OCI-LY3 (cell line): ENCODE data around the gene ELF3.

Experiments
- H2AFZ ChIP-seq: fragments of 200-600, 300-600 bp; shearing (Covaris generic); 2 replicates; pipeline ENCODE4 v1.6.0; 2014; ENCODE audit warnings: antibody characterized with exemption, low read depth, low read length
- H3K27ac ChIP-seq: fragments of 200-600, 300-600 bp; sonication (generic); 2 replicates; pipeline ENCODE4 v1.5.1; 2014; ENCODE audit warnings: mild to moderate bottlenecking, low read length, moderate library complexity, mixed read lengths
- H3K27me3 ChIP-seq: fragments of 200-600, 300-600 bp; sonication (generic); 2 replicates; pipeline ENCODE4 v1.6.1; 2014; ENCODE audit warnings: low read depth, low read length, mixed read lengths
- H3K36me3 ChIP-seq: fragments of 200-600, 300-600 bp; sonication (generic); replicated peaks from 2 replicates; pipeline ENCODE3; 2014; ENCODE audit warnings: low read depth, low read length, mixed read lengths
- H3K4me1 ChIP-seq: fragments of 300-600, 200-600 bp; sonication (generic); 2 replicates; pipeline ENCODE4 v1.6.1; 2014; ENCODE audit warnings: low read length, mixed read lengths
- H3K4me2 ChIP-seq: fragments of 200-600, 300-600 bp; sonication (generic); 2 replicates; pipeline ENCODE4 v1.6.1; 2014; ENCODE audit warnings: low read length, mixed read lengths
- H3K4me3 ChIP-seq: fragments of 300-600, 200-600 bp; sonication (generic); 2 replicates; pipeline ENCODE4 v1.5.1; 2014; ENCODE audit warnings: antibody characterized with exemption, mild to moderate bottlenecking, low read length, moderate library complexity
- H3K79me2 ChIP-seq: fragments of 300-600, 200-600 bp; shearing (Covaris generic); 2 replicates; pipeline ENCODE4 v1.6.1; 2014; ENCODE audit warnings: mild to moderate bottlenecking, low read length, mixed read lengths
- H3K9ac ChIP-seq: fragments of 300-600, 200-600 bp; shearing (Covaris generic); 2 replicates; pipeline ENCODE4 v1.6.0; 2014; ENCODE audit warnings: mild to moderate bottlenecking, low read length, moderate library complexity
- H3K9me3 ChIP-seq: fragments of 200-600, 300-600 bp; shearing (Covaris generic); 2 replicates; pipeline ENCODE4 v1.6.1; 2014; ENCODE audit warnings: low read length, mixed read lengths; ENCODE audit not compliant: insufficient read depth
- H4K20me1 ChIP-seq: fragments of 200-600, 300-600 bp; sonication (generic); 2 replicates; pipeline ENCODE4 v1.6.1; 2016; ENCODE audit warnings: low read length, mixed read lengths; ENCODE audit not compliant: insufficient read depth
- EZH2phosphoT487 ChIP-seq: fragments of 200-600 bp; shearing (Covaris generic); IDR thresholded peaks from 2 replicates; pipeline ENCODE4 v1.6.1; 2018; ENCODE audit warnings: antibody characterized with exemption, mixed run types, low read depth
- TF ChIP-seq, protein P1 (sequence below): fragments of 200-600, 300-600 bp; sonication (generic); IDR thresholded peaks from 2 replicates; pipeline ENCODE4 v1.5.1; 2014; ENCODE audit warnings: antibody characterized with exemption, low read length, low read depth

The ELF3 gene

GRCh38 chr1:202036595-202037387, 26.4 kb downstream of the ELF3 start:
- Histone ChIP-seq H3K4me3 (no peak overlapping the region), H3K4me1 (peaks cover 15% of the 10 kb centered on the region), H3K79me2 (no peaks in the 10 kb centered on the region), H2AFZ (no peak overlapping the region), H3K36me3 (no peaks in the 10 kb centered on the region), H4K20me1 (no peaks in the 10 kb centered on the region), H3K9me3 (no peaks in the 10 kb centered on the region), H3K9ac (no peak overlapping the region), H3K27me3 (no peaks in the 10 kb centered on the region), H3K4me2 (no peak overlapping the region), H3K27ac (no peak overlapping the region)
- TF ChIP-seq, protein P1, sequence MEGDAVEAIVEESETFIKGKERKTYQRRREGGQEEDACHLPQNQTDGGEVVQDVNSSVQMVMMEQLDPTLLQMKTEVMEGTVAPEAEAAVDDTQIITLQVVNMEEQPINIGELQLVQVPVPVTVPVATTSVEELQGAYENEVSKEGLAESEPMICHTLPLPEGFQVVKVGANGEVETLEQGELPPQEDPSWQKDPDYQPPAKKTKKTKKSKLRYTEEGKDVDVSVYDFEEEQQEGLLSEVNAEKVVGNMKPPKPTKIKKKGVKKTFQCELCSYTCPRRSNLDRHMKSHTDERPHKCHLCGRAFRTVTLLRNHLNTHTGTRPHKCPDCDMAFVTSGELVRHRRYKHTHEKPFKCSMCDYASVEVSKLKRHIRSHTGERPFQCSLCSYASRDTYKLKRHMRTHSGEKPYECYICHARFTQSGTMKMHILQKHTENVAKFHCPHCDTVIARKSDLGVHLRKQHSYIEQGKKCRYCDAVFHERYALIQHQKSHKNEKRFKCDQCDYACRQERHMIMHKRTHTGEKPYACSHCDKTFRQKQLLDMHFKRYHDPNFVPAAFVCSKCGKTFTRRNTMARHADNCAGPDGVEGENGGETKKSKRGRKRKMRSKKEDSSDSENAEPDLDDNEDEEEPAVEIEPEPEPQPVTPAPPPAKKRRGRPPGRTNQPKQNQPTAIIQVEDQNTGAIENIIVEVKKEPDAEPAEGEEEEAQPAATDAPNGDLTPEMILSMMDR, result no peak
- no peak for TF ChIP-seq EZH2phosphoT487

DNA sequence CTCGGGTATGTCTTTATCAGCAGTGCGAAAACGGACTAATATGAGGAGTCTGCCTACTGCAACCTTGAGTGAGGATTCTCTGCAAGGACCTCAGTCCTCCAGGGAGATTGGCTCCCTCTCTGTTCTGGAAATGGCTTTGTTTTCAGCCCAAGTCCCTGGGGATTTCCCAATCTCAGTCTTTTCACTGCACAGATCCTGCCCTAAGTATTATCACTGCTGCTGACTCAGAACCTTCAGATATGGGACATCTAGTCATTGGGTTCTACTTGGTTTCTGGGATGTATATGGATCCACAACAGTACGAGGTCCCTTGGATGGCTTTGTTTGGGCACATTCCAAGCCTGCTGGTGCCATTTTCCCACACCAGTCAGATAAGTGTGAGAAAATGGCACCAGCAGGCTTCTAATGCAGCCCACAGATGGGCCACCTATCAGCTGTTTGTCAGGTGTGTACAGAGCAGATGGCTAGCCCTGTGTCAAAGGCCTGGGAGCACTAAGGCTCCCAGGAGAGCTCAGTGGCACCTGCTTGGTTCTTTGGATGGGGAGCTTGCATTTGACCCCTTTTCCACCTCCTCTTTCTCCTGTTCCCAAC, 27.4 kb downstream of the ELF3 start:
- no peak overlapping the region for H3K9ac ChIP-seq
- TF ChIP-seq, protein P1, result no peak
- no peaks in the 10 kb centered on the region for H3K9me3 ChIP-seq
- no peaks in the 10 kb centered on the region for H3K36me3 ChIP-seq
- H3K4me3 ChIP-seq, result no peak overlapping the region
- H3K79me2 ChIP-seq, result no peaks in the 10 kb centered on the region
- H3K27me3 ChIP-seq, result peaks cover 5% of the 10 kb centered on the region; the same call in 1 of the 2 replicates
- H3K4me2 ChIP-seq, result no peak overlapping the region
- H3K27ac ChIP-seq, result no peak overlapping the region
- H4K20me1 ChIP-seq, result no peaks in the 10 kb centered on the region
- no peak overlapping the region for H2AFZ ChIP-seq
- H3K4me1 ChIP-seq, result peaks cover 15% of the 10 kb centered on the region

- no peaks in the 10 kb centered on the region for H3K9me3 ChIP-seq
- H3K9ac ChIP-seq, result no peak overlapping the region
- no peak overlapping the region for H3K4me2 ChIP-seq
- peaks cover 20% of the 10 kb centered on the region for H3K4me1 ChIP-seq
- TF ChIP-seq, protein P1, result no peak
- no peak for TF ChIP-seq EZH2phosphoT487
- no peak overlapping the region for H3K4me3 ChIP-seq
- no peak overlapping the region for H3K27ac ChIP-seq
- H3K36me3 ChIP-seq, result no peaks in the 10 kb centered on the region
- H3K27me3 ChIP-seq, result peaks cover 5% of the 10 kb centered on the region; the same call in 1 of the 2 replicates
- H4K20me1 ChIP-seq, result no peaks in the 10 kb centered on the region
- H3K79me2 ChIP-seq, result no peaks in the 10 kb centered on the region
- no peak overlapping the region for H2AFZ ChIP-seq
Measured at GRCh38 chr1:202038688-202039346, 28.4 kb downstream of the ELF3 start.

- Histone ChIP-seq H3K27ac (no peak overlapping the region), H2AFZ (no peak overlapping the region), H3K4me2 (no peak overlapping the region), H3K9ac (no peak overlapping the region), H3K4me1 (peaks cover 5% of the 10 kb centered on the region), H3K36me3 (no peaks in the 10 kb centered on the region), H3K27me3 (peaks cover 5% of the 10 kb centered on the region; the same call in 1 of the 2 replicates), H3K9me3 (no peaks in the 10 kb centered on the region), H3K79me2 (no peaks in the 10 kb centered on the region), H3K4me3 (no peak overlapping the region), H4K20me1 (no peaks in the 10 kb centered on the region)
- TF ChIP-seq EZH2phosphoT487, result no peak
- TF ChIP-seq, protein P1, result no peak
Measured at GRCh38 chr1:202045705-202046104, 35.3 kb downstream of the ELF3 start.
